Suprapubic skin (tissue), 4 donors: ENCODE results near the gene ACSL6. TPM values are rescaled to one million over a fixed set of nuclear protein-coding genes. Genes with fewer than 3 reads are reported as not detected.

Source experiments
- DNase-seq, 2 donors: peaks; one replicate each; pipeline ENCODE4 v3.0.0-alpha.2; 2019; ENCODE audit warnings: low spot score in 2 of 2
- H3K27ac ChIP-seq: fragments of 200-600 bp; sonication (generic); one replicate; pipeline ENCODE4 v1.5.1; 2019
- H3K27me3 ChIP-seq: fragments of 200-600 bp; sonication (generic); one replicate; pipeline ENCODE4 v1.5.1; 2019
- H3K36me3 ChIP-seq: fragments of 200-600 bp; sonication (generic); one replicate; pipeline ENCODE4 v1.5.1; 2019
- H3K4me1 ChIP-seq: fragments of 200-600 bp; sonication (generic); one replicate; pipeline ENCODE4 v1.5.1; 2019
- H3K4me3 ChIP-seq: fragments of 200-600 bp; sonication (generic); one replicate; pipeline ENCODE4 v1.5.1; 2019; ENCODE audit warnings: mild to moderate bottlenecking
- H3K9me3 ChIP-seq: fragments of 200-600 bp; sonication (generic); one replicate; pipeline ENCODE4 v1.5.1; 2019
- EP300 ChIP-seq: sonication (generic); formaldehyde crosslinking; IDR thresholded peaks from one replicate; pipeline ENCODE4 v1.6.1; 2017; ENCODE audit warnings: antibody characterized with exemption
- POLR2A ChIP-seq, 2 donors: fragments of 450-650 bp; IDR thresholded peaks; one replicate each; pipeline ENCODE4 v1.6.1; 2017; ENCODE audit warnings: antibody characterized with exemption in 2 of 2, mild to moderate bottlenecking in 2 of 2, moderate library complexity in 2 of 2
- POLR2AphosphoS5 ChIP-seq, 3 donors: sonication (generic); formaldehyde crosslinking; IDR thresholded peaks; one replicate each; pipeline ENCODE4 v1.6.1; 2017; ENCODE audit warnings: antibody characterized with exemption in 3 of 3
- WGBS: methylation state at CpG from one replicate; pipeline ENCODE4 v1.1.5; 2018; 5-methylcytosine and 5-hydroxymethylcytosine counted together
- total RNA-seq, 4 donors: library from RNA; depleted of rRNA; stranded (reverse); fragments of >200 nt; gene quantifications; one replicate each; pipeline ENCODE4 v1.1.0, GENCODE V29; 2016
- TF ChIP-seq, protein P1 (sequence below), 2 donors: fragments of 200-600 bp in 1 of 2; fragments of 450-650 bp in 1 of 2; sonication (generic) in 1 of 2; IDR thresholded peaks; one replicate each; pipeline ENCODE4 v1.5.1; 2016 to 2019; ENCODE audit warnings: antibody characterized with exemption in 2 of 2, mild to moderate bottlenecking in 1 of 2, moderate library complexity in 1 of 2

Gene ACSL6
- total RNA-seq, 4 donors from 2014 or later = 0.21 to 0.89 (median 0.23) TPM; not detected in 1

DNA sequence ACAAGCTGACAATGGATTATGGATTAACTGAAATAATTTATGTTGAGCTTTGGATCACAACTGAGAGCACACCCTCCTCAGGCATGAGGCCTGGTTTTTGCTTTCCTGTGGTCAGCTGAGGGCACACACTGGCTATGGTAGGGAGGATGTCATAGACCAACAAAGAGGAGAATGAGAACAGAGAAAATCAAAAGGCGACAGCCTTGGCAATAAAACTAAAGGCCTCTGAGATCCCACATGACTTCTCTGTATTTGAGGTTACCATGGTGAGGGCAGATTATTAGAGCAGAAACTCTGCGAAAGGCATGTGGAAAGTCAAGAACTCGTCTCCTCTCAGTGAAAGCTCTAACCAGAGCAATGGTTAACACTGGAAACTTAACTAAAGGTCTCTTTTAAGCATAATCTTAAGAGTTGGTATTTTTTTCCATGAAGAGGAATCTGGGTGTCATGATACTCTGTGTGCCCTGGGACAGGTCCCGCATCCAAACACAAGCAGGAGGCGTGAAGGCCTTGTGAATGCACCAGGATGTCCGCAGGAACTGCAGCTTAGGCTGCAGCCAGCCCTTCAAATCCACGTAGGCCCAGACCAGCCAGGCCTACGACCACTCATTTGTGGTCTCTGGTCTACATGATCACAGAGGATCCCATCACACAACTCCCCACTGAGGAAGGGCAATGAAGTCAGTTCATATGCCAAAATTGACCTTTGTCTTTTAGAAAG, 53.6 kb downstream of the ACSL6 start:
- DNase-seq = no peak
- no peaks in the 10 kb centered on the region for H3K36me3 ChIP-seq
- 84% methylated on average over 8 of the region's 8 CpGs for WGBS
- TF ChIP-seq POLR2AphosphoS5 (IDR thresholded peaks at IDR 0.05) = no peak
- no peak for TF ChIP-seq POLR2A (IDR thresholded peaks at IDR 0.05)
- TF ChIP-seq EP300 = no peak
- TF ChIP-seq, protein P1, sequence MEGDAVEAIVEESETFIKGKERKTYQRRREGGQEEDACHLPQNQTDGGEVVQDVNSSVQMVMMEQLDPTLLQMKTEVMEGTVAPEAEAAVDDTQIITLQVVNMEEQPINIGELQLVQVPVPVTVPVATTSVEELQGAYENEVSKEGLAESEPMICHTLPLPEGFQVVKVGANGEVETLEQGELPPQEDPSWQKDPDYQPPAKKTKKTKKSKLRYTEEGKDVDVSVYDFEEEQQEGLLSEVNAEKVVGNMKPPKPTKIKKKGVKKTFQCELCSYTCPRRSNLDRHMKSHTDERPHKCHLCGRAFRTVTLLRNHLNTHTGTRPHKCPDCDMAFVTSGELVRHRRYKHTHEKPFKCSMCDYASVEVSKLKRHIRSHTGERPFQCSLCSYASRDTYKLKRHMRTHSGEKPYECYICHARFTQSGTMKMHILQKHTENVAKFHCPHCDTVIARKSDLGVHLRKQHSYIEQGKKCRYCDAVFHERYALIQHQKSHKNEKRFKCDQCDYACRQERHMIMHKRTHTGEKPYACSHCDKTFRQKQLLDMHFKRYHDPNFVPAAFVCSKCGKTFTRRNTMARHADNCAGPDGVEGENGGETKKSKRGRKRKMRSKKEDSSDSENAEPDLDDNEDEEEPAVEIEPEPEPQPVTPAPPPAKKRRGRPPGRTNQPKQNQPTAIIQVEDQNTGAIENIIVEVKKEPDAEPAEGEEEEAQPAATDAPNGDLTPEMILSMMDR (IDR thresholded peaks at IDR 0.05) = no peak
- H3K27ac ChIP-seq = no peak overlapping the region
- no peak overlapping the region for H3K4me3 ChIP-seq
- no peaks in the 10 kb centered on the region for H3K27me3 ChIP-seq
- H3K9me3 ChIP-seq = no peaks in the 10 kb centered on the region
- no peaks in the 10 kb centered on the region for H3K4me1 ChIP-seq

DNA sequence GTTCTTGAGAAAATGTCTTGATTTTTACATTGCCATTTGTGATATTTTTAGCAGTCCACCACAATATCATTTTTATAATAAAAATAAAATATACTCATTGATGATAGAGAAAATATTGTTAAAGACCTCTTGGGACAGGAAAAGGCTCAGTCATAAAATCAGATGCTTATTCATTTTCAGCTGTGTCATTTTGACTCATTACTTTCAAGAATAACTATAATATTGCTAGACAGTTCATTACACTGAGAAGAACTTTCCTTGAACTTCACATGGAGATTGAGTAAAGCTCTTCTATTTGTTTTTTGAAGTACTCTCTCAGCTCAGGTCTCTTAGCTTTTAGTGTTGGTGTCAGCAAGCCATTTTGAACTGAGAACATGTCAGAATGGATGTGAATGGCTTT, 57.5 kb downstream of the ACSL6 start:
- H3K27ac ChIP-seq = no peak overlapping the region
- no peak overlapping the region for H3K4me3 ChIP-seq
- no peaks in the 10 kb centered on the region for H3K4me1 ChIP-seq
- TF ChIP-seq, protein P1 (IDR thresholded peaks at IDR 0.05) = no peak
- no peak for TF ChIP-seq POLR2A (IDR thresholded peaks at IDR 0.05)
- TF ChIP-seq EP300 = no peak
- no peak for TF ChIP-seq POLR2AphosphoS5 (IDR thresholded peaks at IDR 0.05)
- no peaks in the 10 kb centered on the region for H3K9me3 ChIP-seq
- no peaks in the 10 kb centered on the region for H3K36me3 ChIP-seq
- no peaks in the 10 kb centered on the region for H3K27me3 ChIP-seq
- DNase-seq = no peak

DNA sequence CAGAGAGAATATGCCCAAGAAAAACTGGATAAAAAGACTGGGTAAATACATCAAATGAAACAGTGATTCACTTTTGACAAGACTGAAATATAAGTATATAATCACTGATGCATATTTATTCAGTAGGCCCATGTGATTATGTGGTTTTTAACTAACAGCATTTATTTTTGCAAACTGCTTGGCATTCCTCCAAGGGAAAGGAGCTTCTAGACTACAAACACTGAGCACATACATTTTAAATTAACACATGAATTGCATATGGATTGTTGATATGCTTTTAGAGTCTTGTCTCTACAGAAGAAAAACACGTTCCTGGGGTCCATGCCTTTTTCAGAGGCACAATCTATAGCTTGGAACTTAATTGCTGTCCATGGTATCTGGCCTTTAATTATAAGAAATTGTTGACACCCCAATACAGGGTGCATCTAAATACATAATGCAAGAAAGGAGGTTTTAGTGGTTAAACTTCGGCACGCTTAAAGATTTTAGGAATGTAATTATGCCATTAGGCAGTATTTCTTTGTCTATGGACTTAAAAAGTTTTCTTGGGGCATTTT, 59.1 kb downstream of the ACSL6 start:
- Histone ChIP-seq H3K4me3 (no peak overlapping the region), H3K27ac (no peak overlapping the region), H3K4me1 (no peaks in the 10 kb centered on the region), H3K9me3 (no peaks in the 10 kb centered on the region), H3K36me3 (no peaks in the 10 kb centered on the region), H3K27me3 (no peaks in the 10 kb centered on the region)
- no peak for DNase-seq
- TF ChIP-seq POLR2AphosphoS5 (IDR thresholded peaks at IDR 0.05) (no peak), POLR2A (IDR thresholded peaks at IDR 0.05) (no peak), EP300 (no peak)
- TF ChIP-seq, protein P1 (IDR thresholded peaks at IDR 0.05) = no peak
- WGBS = 39% methylated on average over 3 of the region's 3 CpGs

DNA sequence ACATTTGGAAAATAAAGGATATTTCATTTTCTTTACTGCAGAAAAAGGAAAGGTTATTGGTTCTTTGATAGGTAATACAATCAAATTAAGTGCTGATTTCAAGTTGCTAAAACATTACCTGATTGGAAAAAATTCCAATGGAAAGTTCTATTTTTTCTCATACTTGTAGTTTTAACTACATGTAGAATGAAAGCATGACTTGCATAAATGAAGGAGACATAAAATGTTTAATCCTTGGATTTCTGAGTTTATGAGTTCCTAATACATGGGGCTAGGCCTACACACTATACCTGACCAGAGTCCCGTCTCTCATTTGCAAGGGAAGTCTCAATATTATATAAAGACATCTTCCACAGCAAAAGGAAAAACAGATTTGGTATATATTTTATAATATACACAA, 60.8 kb downstream of the ACSL6 start:
- no peaks in the 10 kb centered on the region for H3K27me3 ChIP-seq
- H3K9me3 ChIP-seq = no peaks in the 10 kb centered on the region
- no peaks in the 10 kb centered on the region for H3K4me1 ChIP-seq
- WGBS = 96% methylated on average over 1 of the region's 1 CpG
- H3K36me3 ChIP-seq = no peaks in the 10 kb centered on the region
- H3K4me3 ChIP-seq = no peak overlapping the region
- TF ChIP-seq, protein P1 (IDR thresholded peaks at IDR 0.05) = no peak
- TF ChIP-seq POLR2A (IDR thresholded peaks at IDR 0.05) (no peak), POLR2AphosphoS5 (IDR thresholded peaks at IDR 0.05) (no peak), EP300 (no peak)
- DNase-seq = no peak
- no peak overlapping the region for H3K27ac ChIP-seq

DNA sequence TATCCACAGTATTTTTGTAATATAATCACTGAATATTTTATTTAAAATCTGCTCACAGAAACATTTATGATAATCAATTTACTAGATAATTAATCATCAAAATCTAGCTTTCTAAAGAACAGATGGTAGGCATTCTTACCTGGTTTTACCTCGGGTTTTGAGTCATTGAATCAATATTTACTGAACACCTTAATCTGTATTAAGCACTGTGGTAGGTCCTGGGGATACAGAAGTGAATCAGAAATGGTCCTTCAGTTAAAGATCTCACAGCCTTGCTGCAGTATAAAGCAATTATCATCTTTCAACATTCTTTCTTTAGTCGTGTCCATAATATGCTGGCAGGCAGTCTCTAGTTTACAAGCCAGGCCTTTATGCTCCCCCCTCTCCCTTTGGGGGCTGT, 64.0 kb downstream of the ACSL6 start:
- TF ChIP-seq, protein P1 (IDR thresholded peaks at IDR 0.05) = no peak
- TF ChIP-seq POLR2AphosphoS5 (IDR thresholded peaks at IDR 0.05) (no peak), EP300 (no peak), POLR2A (IDR thresholded peaks at IDR 0.05) (no peak)
- Histone ChIP-seq H3K4me3 (no peak overlapping the region), H3K27ac (no peak overlapping the region), H3K4me1 (no peaks in the 10 kb centered on the region), H3K27me3 (no peaks in the 10 kb centered on the region), H3K9me3 (no peaks in the 10 kb centered on the region), H3K36me3 (no peaks in the 10 kb centered on the region)
- WGBS = 44% methylated on average over 2 of the region's 2 CpGs
- no peak for DNase-seq
